Measurements from ENCODE around the gene KRTAP4-9.
"Not testable (repeated sequence)": the region's sequence is repeated elsewhere in the genome, so short reads cannot be mapped to it uniquely, and the experiment has no call there.

KRTAP4-9 gene

GRCh38 chr17:41111151-41111885, 6.1 kb downstream of the KRTAP4-9 start (continued):
- TF ChIP-seq TOX (CRISPR knock-in tag; IDR thresholded peaks at IDR 0.05; ENCODE audit: borderline replicate concordance) (no peak), BACH2 (CRISPR knock-in tag; IDR thresholded peaks at IDR 0.05; ENCODE audit: borderline replicate concordance) (no peak), ZNF8 (CRISPR knock-in tag; IDR thresholded peaks at IDR 0.05) (no peak), GLIS3 (CRISPR knock-in tag; IDR thresholded peaks at IDR 0.05) (no peak)

DNA sequence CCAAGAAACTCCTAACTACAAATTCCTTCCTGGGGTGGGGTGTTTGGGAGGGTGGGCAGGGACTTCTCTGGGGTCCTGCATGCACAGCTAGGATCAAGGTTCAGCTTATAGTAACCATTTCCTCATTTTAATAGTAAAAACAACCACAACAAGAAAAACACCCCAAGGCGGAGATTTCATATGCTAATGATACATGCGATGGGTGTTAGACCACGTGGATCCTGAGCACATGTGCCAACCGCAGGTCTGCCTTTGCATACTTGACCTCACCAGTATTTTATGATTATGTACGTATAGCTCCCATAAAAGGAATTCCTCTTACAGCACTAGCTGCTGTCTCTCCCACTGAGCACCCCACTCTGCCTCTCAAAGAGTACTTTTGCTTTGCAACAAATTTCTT, 11.1 kb downstream of the KRTAP4-9 start:
- TF ChIP-seq ZC3H10 (CRISPR knock-in tag; IDR thresholded peaks at IDR 0.05) (no peak), BACH2 (CRISPR knock-in tag; IDR thresholded peaks at IDR 0.05; ENCODE audit: borderline replicate concordance) (no peak), TCF4 (CRISPR knock-in tag; IDR thresholded peaks at IDR 0.05; ENCODE audit: borderline replicate concordance) (no peak), ZNF565 (CRISPR knock-in tag; conservative IDR thresholded peaks at IDR 0.05; ENCODE audit: low read depth) (no peak), RARB (CRISPR knock-in tag; IDR thresholded peaks at IDR 0.05) (no peak), ISL1 (CRISPR knock-in tag; IDR thresholded peaks at IDR 0.05) (no peak), CSDC2 (CRISPR knock-in tag; IDR thresholded peaks at IDR 0.05) (no peak), GLIS3 (CRISPR knock-in tag; IDR thresholded peaks at IDR 0.05) (no peak), ARNTL (CRISPR knock-in tag; IDR thresholded peaks at IDR 0.05; ENCODE audit: borderline replicate concordance, low read depth) (no peak), ZFP30 (CRISPR knock-in tag; IDR thresholded peaks at IDR 0.05) (no peak), TOX (CRISPR knock-in tag; IDR thresholded peaks at IDR 0.05; ENCODE audit: borderline replicate concordance) (no peak)
- TF ChIP-seq, protein P1, sequence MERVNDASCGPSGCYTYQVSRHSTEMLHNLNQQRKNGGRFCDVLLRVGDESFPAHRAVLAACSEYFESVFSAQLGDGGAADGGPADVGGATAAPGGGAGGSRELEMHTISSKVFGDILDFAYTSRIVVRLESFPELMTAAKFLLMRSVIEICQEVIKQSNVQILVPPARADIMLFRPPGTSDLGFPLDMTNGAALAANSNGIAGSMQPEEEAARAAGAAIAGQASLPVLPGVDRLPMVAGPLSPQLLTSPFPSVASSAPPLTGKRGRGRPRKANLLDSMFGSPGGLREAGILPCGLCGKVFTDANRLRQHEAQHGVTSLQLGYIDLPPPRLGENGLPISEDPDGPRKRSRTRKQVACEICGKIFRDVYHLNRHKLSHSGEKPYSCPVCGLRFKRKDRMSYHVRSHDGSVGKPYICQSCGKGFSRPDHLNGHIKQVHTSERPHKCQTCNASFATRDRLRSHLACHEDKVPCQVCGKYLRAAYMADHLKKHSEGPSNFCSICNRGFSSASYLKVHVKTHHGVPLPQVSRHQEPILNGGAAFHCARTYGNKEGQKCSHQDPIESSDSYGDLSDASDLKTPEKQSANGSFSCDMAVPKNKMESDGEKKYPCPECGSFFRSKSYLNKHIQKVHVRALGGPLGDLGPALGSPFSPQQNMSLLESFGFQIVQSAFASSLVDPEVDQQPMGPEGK (CRISPR knock-in tag; IDR thresholded peaks at IDR 0.05; ENCODE audit: borderline replicate concordance) = no peak
- TF ChIP-seq, protein P2, sequence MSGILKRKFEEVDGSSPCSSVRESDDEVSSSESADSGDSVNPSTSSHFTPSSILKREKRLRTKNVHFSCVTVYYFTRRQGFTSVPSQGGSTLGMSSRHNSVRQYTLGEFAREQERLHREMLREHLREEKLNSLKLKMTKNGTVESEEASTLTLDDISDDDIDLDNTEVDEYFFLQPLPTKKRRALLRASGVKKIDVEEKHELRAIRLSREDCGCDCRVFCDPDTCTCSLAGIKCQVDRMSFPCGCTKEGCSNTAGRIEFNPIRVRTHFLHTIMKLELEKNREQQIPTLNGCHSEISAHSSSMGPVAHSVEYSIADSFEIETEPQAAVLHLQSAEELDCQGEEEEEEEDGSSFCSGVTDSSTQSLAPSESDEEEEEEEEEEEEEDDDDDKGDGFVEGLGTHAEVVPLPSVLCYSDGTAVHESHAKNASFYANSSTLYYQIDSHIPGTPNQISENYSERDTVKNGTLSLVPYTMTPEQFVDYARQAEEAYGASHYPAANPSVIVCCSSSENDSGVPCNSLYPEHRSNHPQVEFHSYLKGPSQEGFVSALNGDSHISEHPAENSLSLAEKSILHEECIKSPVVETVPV (CRISPR knock-in tag; IDR thresholded peaks at IDR 0.05) = no peak
- ATAC-seq = no peak

DNA sequence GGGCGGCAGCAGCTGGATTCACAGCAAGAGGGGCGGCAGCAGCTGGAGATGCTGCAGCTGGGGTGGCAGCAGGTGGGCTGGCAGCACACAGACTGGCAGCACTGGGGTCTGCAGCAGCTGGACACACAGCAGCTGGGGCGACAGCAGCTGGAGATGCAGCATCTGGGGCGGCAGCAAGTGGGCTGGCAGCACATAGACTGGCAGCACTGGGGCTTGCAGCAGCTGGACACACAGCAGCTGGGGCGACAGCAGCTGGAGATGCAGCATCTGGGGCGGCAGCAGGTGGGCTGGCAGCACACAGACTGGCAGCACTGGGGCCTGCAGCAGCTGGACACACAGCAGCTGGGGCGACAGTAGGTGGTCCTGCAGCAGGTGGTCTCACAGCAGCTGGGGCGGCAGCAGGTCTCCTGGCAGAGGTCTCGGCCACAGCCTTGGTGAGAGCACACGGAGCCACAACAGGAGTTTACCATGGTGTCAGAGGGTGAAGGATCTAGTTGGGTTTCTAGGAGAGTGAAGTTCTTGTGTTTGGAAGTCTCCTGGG, 12.7 kb downstream of the KRTAP4-9 start, which contains the start of gene KRTAP4-11:
Gene KRTAP4-11, minus strand, starts transcription at position 528 of the 541 bp plus-strand sequence. Its CDS starts 58 bp downstream, at position 470.
- ATAC-seq = not testable (repeated sequence)

- TF ChIP-seq, protein P3, sequence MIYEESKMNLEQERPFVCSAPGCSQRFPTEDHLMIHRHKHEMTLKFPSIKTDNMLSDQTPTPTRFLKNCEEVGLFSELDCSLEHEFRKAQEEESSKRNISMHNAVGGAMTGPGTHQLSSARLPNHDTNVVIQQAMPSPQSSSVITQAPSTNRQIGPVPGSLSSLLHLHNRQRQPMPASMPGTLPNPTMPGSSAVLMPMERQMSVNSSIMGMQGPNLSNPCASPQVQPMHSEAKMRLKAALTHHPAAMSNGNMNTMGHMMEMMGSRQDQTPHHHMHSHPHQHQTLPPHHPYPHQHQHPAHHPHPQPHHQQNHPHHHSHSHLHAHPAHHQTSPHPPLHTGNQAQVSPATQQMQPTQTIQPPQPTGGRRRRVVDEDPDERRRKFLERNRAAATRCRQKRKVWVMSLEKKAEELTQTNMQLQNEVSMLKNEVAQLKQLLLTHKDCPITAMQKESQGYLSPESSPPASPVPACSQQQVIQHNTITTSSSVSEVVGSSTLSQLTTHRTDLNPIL (CRISPR knock-in tag; IDR thresholded peaks at IDR 0.05; ENCODE audit: low read depth) = no peak
- no peak for ATAC-seq
These were observed 13.5 kb downstream of the KRTAP4-9 start for GRCh38 chr17:41118721-41119120.

DNA sequence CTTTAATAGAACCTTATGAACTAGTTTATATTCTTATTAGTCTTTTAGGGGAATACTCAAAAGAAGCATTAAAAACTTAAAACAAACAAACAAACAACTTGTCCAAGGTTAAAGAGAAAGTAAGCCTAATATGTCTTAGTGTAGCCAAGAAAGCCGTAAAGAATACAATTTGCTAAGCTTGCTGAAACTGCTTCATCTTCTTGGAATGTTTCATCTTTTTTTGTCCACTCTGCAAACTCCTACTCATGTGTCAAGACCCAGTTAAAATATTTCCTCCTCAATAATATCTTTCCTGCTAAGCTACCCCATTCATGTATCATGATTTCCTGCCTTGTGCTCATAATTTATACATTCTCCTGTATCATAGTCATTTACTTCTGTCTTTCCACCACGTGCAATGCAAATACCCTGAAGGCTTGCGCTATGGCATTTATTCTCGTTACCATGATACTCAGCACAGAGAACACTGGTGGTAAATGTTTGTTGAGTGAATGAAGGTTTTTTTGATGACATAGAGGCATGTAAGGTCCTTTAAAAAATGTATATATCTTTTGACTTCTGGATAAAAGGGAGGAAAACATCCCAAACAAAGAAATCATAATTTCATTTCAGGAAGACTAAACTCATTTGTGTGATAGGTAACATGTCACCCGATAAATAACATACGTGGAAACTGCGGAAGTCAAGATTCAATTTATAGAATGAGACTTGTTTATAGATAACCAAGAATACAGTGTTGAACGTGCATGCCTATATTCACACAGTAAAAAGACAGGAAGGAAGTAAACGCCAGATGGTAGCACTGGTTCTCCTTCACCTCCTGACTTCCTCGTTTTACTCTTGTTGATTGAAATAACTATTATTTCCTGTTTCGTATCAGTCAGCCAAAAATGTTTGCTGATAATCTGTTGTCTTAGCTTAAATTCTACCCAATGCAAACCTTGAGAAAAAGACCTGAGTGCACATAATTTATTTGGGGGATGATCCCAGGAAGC, 14.8 kb downstream of the KRTAP4-9 start:
- ATAC-seq = not testable (repeated sequence)

DNA sequence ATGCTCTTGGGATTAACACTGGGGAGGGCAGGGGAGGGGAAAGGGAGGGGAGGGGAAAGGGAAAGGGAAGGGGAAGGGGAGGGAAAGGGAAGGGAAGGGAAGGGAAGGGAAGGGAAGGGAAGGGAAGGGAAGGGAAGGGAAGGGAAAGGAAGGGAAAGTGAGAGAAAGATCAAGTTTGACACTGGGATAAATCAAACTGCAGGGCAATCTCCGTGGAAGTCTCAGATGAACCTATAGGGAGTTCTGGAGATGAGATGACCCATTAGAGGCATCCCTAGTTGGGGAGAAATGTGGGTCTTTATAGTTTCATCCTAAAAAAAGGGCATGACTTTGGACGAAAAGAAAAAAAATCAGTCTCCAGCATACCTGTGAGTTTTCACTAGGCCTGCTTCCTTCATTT, 16.6 kb downstream of the KRTAP4-9 start:
- TF ChIP-seq ZNF70 (CRISPR knock-in tag; IDR thresholded peaks at IDR 0.05) (no peak), TSHZ2 (CRISPR knock-in tag; IDR thresholded peaks at IDR 0.05) (no peak), CSDC2 (CRISPR knock-in tag; IDR thresholded peaks at IDR 0.05) (no peak), BACH2 (CRISPR knock-in tag; IDR thresholded peaks at IDR 0.05; ENCODE audit: borderline replicate concordance) (no peak), TOX (CRISPR knock-in tag; IDR thresholded peaks at IDR 0.05; ENCODE audit: borderline replicate concordance) (no peak)
- TF ChIP-seq, protein P3 (CRISPR knock-in tag; IDR thresholded peaks at IDR 0.05; ENCODE audit: low read depth) = no peak
- ATAC-seq = no peak

- ATAC-seq = not testable (repeated sequence)
These were observed 18.3 kb downstream of the KRTAP4-9 start for GRCh38 chr17:41123292-41123990.

- ATAC-seq = not testable (repeated sequence)
These were observed 18.8 kb downstream of the KRTAP4-9 start, which contains the start of gene KRTAP4-12 for GRCh38 chr17:41123991-41124371. KRTAP4-12 (minus strand) TSS chr17:41124182; CDS start chr17:41124122, 60 bp downstream.
